Tibial nerve (tissue), 4 donors: ENCODE data around the gene RHOBTB1. TPM values are rescaled to one million over a fixed set of nuclear protein-coding genes. Genes with fewer than 3 reads are reported as not detected.

Experiments
- DNase-seq, 2 donors: peaks; one replicate each; pipeline ENCODE4 v3.0.0-alpha.2; 2019; ENCODE audit warnings: low spot score in 2 of 2
- H3K27ac ChIP-seq, 4 donors: fragments of 200-600 bp; sonication (generic) in 3 of 4; one replicate each; pipeline ENCODE4 v1.5.1; 2017 to 2019; ENCODE audit warnings: mild to moderate bottlenecking in 1 of 4
- H3K27me3 ChIP-seq, 2 donors: fragments of 200-600 bp; sonication (generic) in 1 of 2; one replicate each; pipeline versions ENCODE4 v1.5.1 to v1.6.0; 2017 to 2019
- H3K36me3 ChIP-seq, 3 donors: fragments of 200-600 bp; sonication (generic); one replicate each; pipeline ENCODE4 v1.5.1; 2018 to 2019
- H3K4me1 ChIP-seq, 4 donors: fragments of 200-600 bp; sonication (generic) in 3 of 4; one replicate each; pipeline ENCODE4 v1.5.1; 2017 to 2019
- H3K4me3 ChIP-seq, 4 donors: fragments of 200-600 bp; sonication (generic) in 3 of 4; one replicate each; pipeline ENCODE4 v1.5.1; 2017 to 2019; ENCODE audit warnings: mild to moderate bottlenecking in 1 of 4, moderate library complexity in 1 of 4
- H3K9me3 ChIP-seq, 4 donors: fragments of 200-600 bp; sonication (generic) in 3 of 4; one replicate each; pipeline ENCODE4 v1.5.1; 2017 to 2019
- EP300 ChIP-seq, 2 donors: sonication (generic); formaldehyde crosslinking; IDR thresholded peaks; one replicate each; pipeline ENCODE4 v1.6.1; 2017; ENCODE audit warnings: antibody characterized with exemption in 2 of 2, mild to moderate bottlenecking in 1 of 2
- POLR2A ChIP-seq, 2 donors: fragments of 450-650 bp; IDR thresholded peaks; one replicate each; pipeline ENCODE4 v1.6.1; 2017; ENCODE audit warnings: antibody characterized with exemption in 2 of 2, mild to moderate bottlenecking in 2 of 2, moderate library complexity in 2 of 2
- WGBS, 2 donors: methylation state at CpG; one replicate each; pipeline ENCODE4 v1.1.5; 2018; 5-methylcytosine and 5-hydroxymethylcytosine counted together
- total RNA-seq, 4 donors: library from RNA; depleted of rRNA; stranded (reverse); fragments of >200 nt; gene quantifications; one replicate each; pipeline ENCODE4 v1.1.0, GENCODE V29; 2016
- TF ChIP-seq, protein P1 (sequence below), 5 experiments: fragments of 200-600 bp in 3 of 5; fragments of 450-650 bp in 2 of 5; sonication (generic) in 3 of 5; IDR thresholded peaks; one replicate each; pipeline ENCODE4 v1.5.1; 2016 to 2019; ENCODE audit warnings: antibody characterized with exemption in 5 of 5, mild to moderate bottlenecking in 3 of 5, moderate library complexity in 2 of 5

The RHOBTB1 gene
- total RNA-seq, 4 donors from 2014 or later: 5.7 to 28.2 (median 5.9) TPM

DNA sequence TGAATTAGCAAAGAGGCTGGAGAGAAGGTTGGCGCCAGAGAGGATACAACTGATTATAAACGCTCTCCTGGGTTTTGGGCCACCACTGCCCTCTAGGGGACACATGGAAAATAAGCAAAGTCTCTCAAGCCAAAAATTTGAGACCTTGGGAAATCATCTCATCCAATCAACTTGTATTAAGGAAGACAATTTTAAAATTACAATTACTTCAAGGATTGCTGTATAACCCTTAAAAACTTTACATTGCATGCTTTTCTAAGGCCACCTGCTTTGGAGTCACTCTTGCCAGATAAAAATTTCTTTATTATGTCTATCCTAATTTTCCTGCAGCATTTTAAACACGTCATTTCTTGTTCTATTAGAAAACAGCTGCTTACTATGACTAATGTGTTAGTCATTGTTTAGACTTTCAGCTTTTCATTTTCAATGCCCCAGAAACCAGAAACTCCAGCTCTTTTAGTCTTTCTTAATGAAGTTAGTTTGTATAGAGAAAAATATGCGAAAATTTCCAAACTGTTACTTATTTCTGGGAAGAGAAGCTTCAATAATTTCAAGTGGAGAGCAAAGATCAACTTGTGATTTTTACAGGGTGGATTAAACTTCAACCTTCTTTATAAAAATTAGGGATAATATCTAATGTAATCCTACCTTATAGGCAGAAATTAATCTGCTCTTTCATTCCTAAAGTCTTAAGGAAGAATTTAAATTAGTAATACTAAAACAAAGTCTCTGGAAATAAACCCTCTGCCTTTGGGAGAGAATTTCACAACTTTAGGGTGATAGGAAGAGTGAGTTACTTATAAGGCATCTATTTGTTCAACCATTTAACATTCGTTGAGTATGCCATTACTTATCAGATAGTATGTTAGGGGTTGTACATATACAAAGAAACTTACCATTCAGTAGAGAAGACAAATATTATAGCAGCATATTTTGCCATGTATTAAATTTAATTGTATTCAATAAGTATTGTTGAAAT lies 20.6 kb upstream of the RHOBTB1 start:
- no peaks in the 10 kb centered on the region for H3K36me3 ChIP-seq
- peak overlapping the region in 1 of 4 donors; percentile 8 for H3K4me3 ChIP-seq
- H3K9me3 ChIP-seq: no peaks in the 10 kb centered on the region
- no peaks in the 10 kb centered on the region for H3K27me3 ChIP-seq
- peak; percentile 25 to 50 for DNase-seq
- WGBS, 2 donors: 15 to 27% methylated on average over 5 of the region's 5 CpGs
- peaks cover 0 to 23% (median 9%) of the 10 kb centered on the region in 4 donors for H3K4me1 ChIP-seq
- peak overlapping the region in 3 of 4 donors; percentile 41 to 80 (median 79) for H3K27ac ChIP-seq
- TF ChIP-seq, protein P1, sequence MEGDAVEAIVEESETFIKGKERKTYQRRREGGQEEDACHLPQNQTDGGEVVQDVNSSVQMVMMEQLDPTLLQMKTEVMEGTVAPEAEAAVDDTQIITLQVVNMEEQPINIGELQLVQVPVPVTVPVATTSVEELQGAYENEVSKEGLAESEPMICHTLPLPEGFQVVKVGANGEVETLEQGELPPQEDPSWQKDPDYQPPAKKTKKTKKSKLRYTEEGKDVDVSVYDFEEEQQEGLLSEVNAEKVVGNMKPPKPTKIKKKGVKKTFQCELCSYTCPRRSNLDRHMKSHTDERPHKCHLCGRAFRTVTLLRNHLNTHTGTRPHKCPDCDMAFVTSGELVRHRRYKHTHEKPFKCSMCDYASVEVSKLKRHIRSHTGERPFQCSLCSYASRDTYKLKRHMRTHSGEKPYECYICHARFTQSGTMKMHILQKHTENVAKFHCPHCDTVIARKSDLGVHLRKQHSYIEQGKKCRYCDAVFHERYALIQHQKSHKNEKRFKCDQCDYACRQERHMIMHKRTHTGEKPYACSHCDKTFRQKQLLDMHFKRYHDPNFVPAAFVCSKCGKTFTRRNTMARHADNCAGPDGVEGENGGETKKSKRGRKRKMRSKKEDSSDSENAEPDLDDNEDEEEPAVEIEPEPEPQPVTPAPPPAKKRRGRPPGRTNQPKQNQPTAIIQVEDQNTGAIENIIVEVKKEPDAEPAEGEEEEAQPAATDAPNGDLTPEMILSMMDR (IDR thresholded peaks at IDR 0.05): peak; percentile 70 to 80 (median 74)
- TF ChIP-seq EP300 (IDR thresholded peaks at IDR 0.05) (peak in 1 of 2 donors; percentile 52), POLR2A (IDR thresholded peaks at IDR 0.05) (no peak)

DNA sequence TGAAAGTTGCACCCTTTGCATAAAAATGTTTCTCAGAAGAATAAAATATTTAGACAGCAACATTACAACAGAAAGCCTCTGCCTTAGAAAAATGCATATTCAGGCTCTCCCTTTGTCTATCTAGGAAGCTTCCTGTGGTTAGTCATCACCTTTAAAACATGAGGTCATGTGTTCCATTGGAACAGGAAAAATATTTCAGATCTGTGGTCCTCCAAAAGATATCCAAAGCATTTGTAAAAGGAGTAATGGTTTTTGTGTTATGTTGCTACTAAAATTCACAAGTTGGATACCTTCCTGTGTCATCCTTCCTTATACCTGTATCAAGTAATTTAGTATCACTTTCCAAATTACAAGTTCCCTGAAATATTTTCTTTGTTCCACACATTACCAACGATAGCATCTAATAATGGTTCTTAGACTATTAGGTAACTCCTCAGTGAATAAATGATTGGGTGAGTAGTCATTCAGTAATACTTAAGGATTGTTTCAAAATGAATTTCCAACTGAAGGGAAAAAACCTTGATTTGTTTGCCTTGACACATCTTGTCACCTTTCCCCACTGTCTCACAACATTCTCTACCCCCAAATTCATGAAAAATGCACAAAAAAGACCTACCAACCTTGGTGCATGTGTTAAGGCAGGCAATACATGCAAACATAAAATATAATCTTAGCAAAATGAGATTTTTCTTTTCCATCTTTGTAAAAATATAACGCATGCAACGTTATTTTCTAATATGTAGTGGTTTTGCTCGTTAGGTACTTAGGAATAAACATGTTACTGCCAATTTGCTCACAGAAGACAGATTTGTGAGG lies 19.7 kb upstream of the RHOBTB1 start:
- no peak for TF ChIP-seq EP300 (IDR thresholded peaks at IDR 0.05)
- no peaks in the 10 kb centered on the region for H3K9me3 ChIP-seq
- H3K27ac ChIP-seq: peak overlapping the region in 1 of 4 donors; percentile 58
- WGBS, 2 donors: 23 to 30% methylated on average over 4 of the region's 4 CpGs
- H3K36me3 ChIP-seq: no peaks in the 10 kb centered on the region
- H3K4me3 ChIP-seq: no peak overlapping the region
- H3K4me1 ChIP-seq: peaks cover 0 to 23% (median 9%) of the 10 kb centered on the region in 4 donors
- no peak for DNase-seq
- H3K27me3 ChIP-seq: no peaks in the 10 kb centered on the region

DNA sequence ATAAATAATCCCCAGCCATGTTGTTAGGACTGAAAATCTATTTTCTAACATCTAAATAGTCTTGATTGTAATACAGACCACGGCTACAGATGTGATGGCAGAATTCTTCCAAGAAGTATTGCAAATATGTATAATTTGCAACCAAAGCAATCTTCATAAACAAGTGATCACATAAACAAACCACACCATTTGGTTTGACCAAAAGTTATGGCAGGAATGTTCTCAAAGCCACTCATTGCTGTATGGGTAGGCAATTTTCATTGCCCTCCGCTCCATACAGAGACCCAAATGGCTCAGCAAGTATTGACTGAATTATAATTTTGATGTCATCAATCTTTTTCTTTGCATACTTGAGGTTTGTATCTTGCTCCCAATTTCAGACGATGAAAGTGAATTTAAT lies 19.0 kb upstream of the RHOBTB1 start:
- H3K4me1 ChIP-seq: peaks cover 0 to 23% (median 9%) of the 10 kb centered on the region in 4 donors
- TF ChIP-seq POLR2A (IDR thresholded peaks at IDR 0.05) (no peak), EP300 (IDR thresholded peaks at IDR 0.05) (no peak)
- TF ChIP-seq, protein P1 (IDR thresholded peaks at IDR 0.05): no peak
- H3K36me3 ChIP-seq: no peaks in the 10 kb centered on the region
- H3K27me3 ChIP-seq: no peaks in the 10 kb centered on the region
- no peaks in the 10 kb centered on the region for H3K9me3 ChIP-seq
- DNase-seq: no peak
- no peak overlapping the region for H3K27ac ChIP-seq
- no peak overlapping the region for H3K4me3 ChIP-seq
- whole genome bisulfite sequencing, 2 donors: 53 to 68% methylated on average over 3 of the region's 3 CpGs

DNA sequence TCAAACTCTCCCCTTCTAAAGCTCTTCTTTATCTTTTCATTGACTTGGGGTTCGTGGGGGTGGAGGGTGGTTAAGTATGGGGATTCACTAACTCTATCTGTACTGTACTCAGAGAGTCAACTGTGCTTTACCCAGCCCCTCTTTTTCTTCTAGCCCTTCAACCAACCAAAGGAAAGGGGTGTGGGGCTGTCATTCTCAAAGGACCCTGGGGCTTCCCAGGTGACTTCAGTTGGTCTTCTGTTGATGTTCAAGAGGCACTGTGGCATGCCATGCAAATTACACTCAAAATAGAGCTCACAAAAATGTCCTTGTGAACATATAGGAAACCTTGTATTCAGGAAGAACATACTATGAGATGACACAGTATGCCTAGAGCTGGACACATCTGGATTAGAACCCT lies 16.9 kb upstream of the RHOBTB1 start:
- H3K4me3 ChIP-seq: no peak overlapping the region
- H3K4me1 ChIP-seq: peaks cover 0 to 23% (median 9%) of the 10 kb centered on the region in 4 donors
- H3K27me3 ChIP-seq: no peaks in the 10 kb centered on the region
- H3K36me3 ChIP-seq: no peaks in the 10 kb centered on the region
- no peaks in the 10 kb centered on the region for H3K9me3 ChIP-seq
- no peak for TF ChIP-seq EP300 (IDR thresholded peaks at IDR 0.05)
- no peak for TF ChIP-seq POLR2A (IDR thresholded peaks at IDR 0.05)
- no peak overlapping the region for H3K27ac ChIP-seq
- 100% methylated on average over 1 of the region's 1 CpG for WGBS, 2 donors
- no peak for DNase-seq

DNA sequence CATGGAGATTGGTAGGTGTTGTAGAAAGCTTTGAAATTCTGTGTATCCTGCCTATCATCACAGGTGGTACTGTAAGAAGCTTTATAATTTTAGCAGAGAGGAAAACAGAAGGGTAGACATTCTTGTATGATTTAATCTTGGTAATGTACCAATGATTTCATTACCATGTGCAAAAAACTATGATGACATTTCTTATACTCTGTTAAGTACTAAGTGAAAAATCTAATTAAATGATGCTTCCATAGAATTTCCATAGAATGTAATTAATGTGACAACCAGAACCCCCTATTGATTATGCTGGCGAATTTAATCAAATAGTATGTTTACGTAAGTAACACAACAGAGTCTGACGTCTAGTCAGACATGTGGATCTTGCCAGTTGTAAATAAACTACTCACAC lies 16.0 kb upstream of the RHOBTB1 start:
- Histone ChIP-seq H3K4me1 (peaks cover 0 to 19% (median 8%) of the 10 kb centered on the region in 4 donors), H3K36me3 (no peaks in the 10 kb centered on the region), H3K27ac (no peak overlapping the region), H3K9me3 (no peaks in the 10 kb centered on the region), H3K27me3 (no peaks in the 10 kb centered on the region), H3K4me3 (no peak overlapping the region)
- DNase-seq: no peak
- no peak for TF ChIP-seq EP300 (IDR thresholded peaks at IDR 0.05)
- 91 to 94% methylated on average over 3 of the region's 3 CpGs for WGBS, 2 donors

DNA sequence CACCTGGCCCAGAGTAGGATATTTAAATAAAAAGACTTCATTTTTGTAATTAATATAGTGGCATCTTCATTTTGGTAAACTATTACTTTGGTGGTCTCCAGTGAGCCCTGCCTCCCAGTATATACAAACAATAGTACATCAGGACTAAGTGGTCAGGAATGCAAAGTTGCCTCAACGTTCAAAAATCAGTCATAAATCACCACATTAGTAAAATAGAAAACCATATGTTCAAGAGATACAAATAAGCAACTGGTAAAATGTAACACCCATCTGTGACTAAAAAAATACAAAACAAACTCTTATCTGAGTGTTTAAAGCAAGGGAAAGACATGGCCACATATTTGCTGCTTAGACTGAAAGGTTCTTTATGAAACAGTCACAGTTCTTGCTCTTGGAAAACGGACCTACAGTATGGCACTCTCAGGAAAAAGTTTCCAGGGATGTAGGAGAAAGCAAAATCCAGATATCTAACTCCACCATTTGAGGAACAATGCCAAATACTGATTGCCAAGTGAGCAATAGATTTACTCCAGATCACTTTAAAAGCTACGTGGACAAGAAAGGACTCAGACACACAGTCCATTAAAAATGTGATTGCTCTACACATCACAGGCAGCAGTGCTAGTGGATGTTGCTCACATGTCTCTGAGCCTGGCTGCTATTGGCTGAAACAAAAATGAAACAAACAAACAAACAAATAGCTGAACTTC lies 15.1 kb upstream of the RHOBTB1 start:
- Histone ChIP-seq H3K4me1 (peaks cover 0 to 9% (median 4%) of the 10 kb centered on the region in 4 donors), H3K27ac (no peak overlapping the region), H3K4me3 (no peak overlapping the region), H3K27me3 (no peaks in the 10 kb centered on the region), H3K9me3 (no peaks in the 10 kb centered on the region), H3K36me3 (no peaks in the 10 kb centered on the region)
- WGBS, 2 donors: 32 to 35% methylated on average over 3 of the region's 3 CpGs
- TF ChIP-seq POLR2A (IDR thresholded peaks at IDR 0.05) (no peak), EP300 (IDR thresholded peaks at IDR 0.05) (no peak)
- TF ChIP-seq, protein P1 (IDR thresholded peaks at IDR 0.05): no peak
- DNase-seq: no peak
